Measurements from ENCODE around the gene ADSS1.

- no peak for TF ChIP-seq CTCF (IDR thresholded peaks at IDR 0.05)
- no peak for TF ChIP-seq POLR2A (IDR thresholded peaks at IDR 0.05)
- no peak for TF ChIP-seq EP300 (IDR thresholded peaks at IDR 0.05)
- no peak for TF ChIP-seq POLR2AphosphoS5 (IDR thresholded peaks at IDR 0.05)
Measured at GRCh38 chr14:104704252-104704651, 19.8 kb upstream of the ADSS1 start.

All from suprapubic skin (tissue), 4 donors.